Measurements from ENCODE around the gene TXNRD1.

Gene TXNRD1

DNA sequence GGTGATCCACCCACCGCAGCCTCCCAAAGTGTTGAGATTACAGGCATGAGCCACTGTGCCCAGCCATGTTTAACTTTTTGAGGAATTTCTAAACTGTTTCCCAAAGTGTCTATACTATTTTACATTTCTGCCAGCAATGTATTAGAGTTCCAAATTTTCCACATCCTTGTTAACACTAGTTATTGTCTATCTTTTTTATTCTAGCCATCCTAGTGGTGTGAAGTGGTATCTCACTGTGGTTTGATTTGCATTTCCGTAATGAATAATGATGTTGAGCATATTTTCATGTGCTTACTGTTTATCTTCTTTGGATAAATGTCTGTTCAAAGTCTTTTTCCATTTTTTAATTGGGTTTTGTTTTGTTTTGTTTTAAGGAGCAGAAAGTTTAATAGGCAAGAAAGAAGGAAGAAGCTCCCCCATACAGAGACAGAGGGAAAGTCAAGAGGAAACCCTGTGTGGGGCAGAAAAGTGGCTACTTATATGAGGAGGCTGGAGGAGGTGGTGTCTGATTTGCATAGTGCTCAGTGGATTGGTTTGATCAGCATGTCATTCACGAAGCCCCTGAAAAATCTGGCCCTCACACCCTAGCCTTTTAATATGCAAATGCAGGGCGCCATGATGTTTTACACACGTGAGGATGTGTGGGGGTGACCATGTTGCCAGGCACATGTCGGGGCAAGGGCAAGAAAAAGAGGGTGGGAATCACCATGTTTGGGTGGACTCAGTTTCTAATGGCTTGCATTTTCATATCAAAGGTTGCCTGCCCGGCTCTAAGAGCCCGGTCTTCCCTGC lies 14.9 kb downstream of the TXNRD1 start:
- DNase-seq (ENCODE audit: low spot score), result no peak

GRCh38 chr12:104232609-104233280 lies 17.2 kb downstream of the TXNRD1 start:
- H3K4me2 ChIP-seq (ENCODE audit: insufficient read depth, low read length, poor library complexity, severe bottlenecking), result no peak overlapping the region
- H3K9ac ChIP-seq (ENCODE audit: low read depth, low read length, poor library complexity), result no peak overlapping the region
- peaks cover 0 to 8% of the 10 kb centered on the region in 2 donors for H3K9me3 ChIP-seq (replicated peaks in 1 of 2; ENCODE audit: control insufficient read depth in 2 of 2, insufficient read depth in 1 of 2, low read depth in 1 of 2, low read length in 2 of 2)
- no peak overlapping the region for H2AK5ac ChIP-seq (ENCODE audit: low read depth, low read length)
- H3K4me1 ChIP-seq (ENCODE audit: control insufficient read depth in 2 of 2, insufficient read depth in 1 of 2, low read depth in 1 of 2, low read length in 2 of 2), result no peaks in the 10 kb centered on the region
- no peaks in the 10 kb centered on the region for H3K36me3 ChIP-seq (replicated peaks in 1 of 2; ENCODE audit: control insufficient read depth in 2 of 2, insufficient read depth in 2 of 2, low read length in 2 of 2)
- no peaks in the 10 kb centered on the region for H3K79me1 ChIP-seq (ENCODE audit: low read depth, low read length)
- no peak overlapping the region for H2BK120ac ChIP-seq (ENCODE audit: low read depth, low read length)
- no peak overlapping the region for H2BK12ac ChIP-seq (ENCODE audit: low read length)
- H3K27me3 ChIP-seq (ENCODE audit: control insufficient read depth in 3 of 3, insufficient read depth in 3 of 3, low read depth in 1 of 3, low read length in 3 of 3), result no peaks in the 10 kb centered on the region
- no peak overlapping the region for H3K27ac ChIP-seq (replicated peaks; ENCODE audit: low read length)
- no peak overlapping the region for H4K8ac ChIP-seq (ENCODE audit: low read depth, low read length)
- no peak overlapping the region for H2BK15ac ChIP-seq (ENCODE audit: low read length)
- H3K23ac ChIP-seq (ENCODE audit: low read depth, low read length, poor library complexity), result no peak overlapping the region
- no peak overlapping the region for H3K4ac ChIP-seq (ENCODE audit: low read length)
- H4K91ac ChIP-seq (ENCODE audit: low read depth, low read length, poor library complexity), result no peak overlapping the region
- H2BK5ac ChIP-seq (ENCODE audit: low read length), result no peak overlapping the region
- WGBS, 2 donors (ENCODE audit: extremely low coverage in 2 of 2, insufficient read length in 2 of 2, insufficient replicate concordance in 1 of 2), result no CpG with 5 or more reads among the region's 6 CpGs
- H2AFZ ChIP-seq (ENCODE audit: low read length), result no peak overlapping the region
- no peak for DNase-seq (ENCODE audit: low spot score)
- no peak overlapping the region for H3K14ac ChIP-seq (ENCODE audit: low read length)
- H3K18ac ChIP-seq (ENCODE audit: low read length), result no peak overlapping the region
- no peak overlapping the region for H3K4me3 ChIP-seq (ENCODE audit: low read length in 2 of 2)

More for the DNA sequence above, 14.9 kb downstream of the TXNRD1 start:
- H3K36me3 ChIP-seq (replicated peaks in 1 of 2; ENCODE audit: control insufficient read depth in 2 of 2, insufficient read depth in 2 of 2, low read length in 2 of 2), result no peaks in the 10 kb centered on the region
- no peak overlapping the region for H2BK5ac ChIP-seq (ENCODE audit: low read length)
- no peak overlapping the region for H4K8ac ChIP-seq (ENCODE audit: low read depth, low read length)
- no peaks in the 10 kb centered on the region for H3K79me1 ChIP-seq (ENCODE audit: low read depth, low read length)
- no peaks in the 10 kb centered on the region for H3K4me1 ChIP-seq (ENCODE audit: control insufficient read depth in 2 of 2, insufficient read depth in 1 of 2, low read depth in 1 of 2, low read length in 2 of 2)
- no peak overlapping the region for H3K27ac ChIP-seq (replicated peaks; ENCODE audit: low read length)
- no peak overlapping the region for H3K9ac ChIP-seq (ENCODE audit: low read depth, low read length, poor library complexity)
- H2BK12ac ChIP-seq (ENCODE audit: low read length), result no peak overlapping the region
- H2BK15ac ChIP-seq (ENCODE audit: low read length), result no peak overlapping the region
- no peak overlapping the region for H2BK120ac ChIP-seq (ENCODE audit: low read depth, low read length)
- no CpG with 5 or more reads among the region's 8 CpGs for WGBS, 2 donors (ENCODE audit: extremely low coverage in 2 of 2, insufficient read length in 2 of 2, insufficient replicate concordance in 1 of 2)
- no peak overlapping the region for H3K14ac ChIP-seq (ENCODE audit: low read length)
- no peak overlapping the region for H3K18ac ChIP-seq (ENCODE audit: low read length)
- H3K9me3 ChIP-seq (replicated peaks in 1 of 2; ENCODE audit: control insufficient read depth in 2 of 2, insufficient read depth in 1 of 2, low read depth in 1 of 2, low read length in 2 of 2), result peaks cover 0 to 8% of the 10 kb centered on the region in 2 donors
- no peak overlapping the region for H2AK5ac ChIP-seq (ENCODE audit: low read depth, low read length)
- H4K91ac ChIP-seq (ENCODE audit: low read depth, low read length, poor library complexity), result no peak overlapping the region
- peak overlapping the region; percentile 38 for H2AFZ ChIP-seq (ENCODE audit: low read length)
- H3K4me3 ChIP-seq (ENCODE audit: low read length in 2 of 2), result peak overlapping the region in 1 of 2 donors; percentile 35
- no peak overlapping the region for H3K4ac ChIP-seq (ENCODE audit: low read length)
- no peak overlapping the region for H3K23ac ChIP-seq (ENCODE audit: low read depth, low read length, poor library complexity)
- H3K4me2 ChIP-seq (ENCODE audit: insufficient read depth, low read length, poor library complexity, severe bottlenecking), result no peak overlapping the region
- H3K27me3 ChIP-seq (ENCODE audit: control insufficient read depth in 3 of 3, insufficient read depth in 3 of 3, low read depth in 1 of 3, low read length in 3 of 3), result no peaks in the 10 kb centered on the region

DNA sequence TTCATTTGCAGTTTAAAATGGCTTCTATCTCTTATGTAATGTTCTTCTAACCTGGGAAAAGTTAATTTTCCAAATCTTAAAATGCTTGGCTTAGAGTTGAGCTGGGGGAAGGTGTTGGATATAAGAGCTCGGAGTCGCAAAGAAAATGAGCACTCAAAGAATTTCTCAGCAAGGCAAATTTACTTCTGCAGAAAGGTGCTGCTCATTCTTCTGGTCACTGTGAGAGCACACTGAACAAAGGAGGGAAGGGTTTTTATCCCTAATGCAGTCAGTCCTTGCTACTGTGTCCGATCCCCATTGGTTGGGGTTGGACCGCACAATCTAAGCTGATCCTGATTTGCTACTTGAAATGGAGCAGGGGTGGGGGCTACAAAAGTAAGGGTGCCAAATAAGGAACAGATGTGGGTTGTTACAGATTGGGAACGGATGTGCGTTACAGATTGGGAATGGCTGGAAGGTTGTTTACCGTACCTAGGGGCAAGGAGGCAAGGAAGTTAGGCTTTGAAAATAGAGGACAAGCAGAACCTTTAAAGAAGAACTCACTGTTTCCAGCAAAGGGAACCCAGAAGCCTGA lies 19.4 kb downstream of the TXNRD1 start:
- Histone ChIP-seq H3K9me3 (replicated peaks in 1 of 2; ENCODE audit: control insufficient read depth in 2 of 2, insufficient read depth in 1 of 2, low read depth in 1 of 2, low read length in 2 of 2) (peaks cover 0 to 8% of the 10 kb centered on the region in 2 donors), H3K23ac (ENCODE audit: low read depth, low read length, poor library complexity) (no peak overlapping the region), H3K79me1 (ENCODE audit: low read depth, low read length) (no peaks in the 10 kb centered on the region), H2BK12ac (ENCODE audit: low read length) (no peak overlapping the region), H3K4ac (ENCODE audit: low read length) (no peak overlapping the region), H2BK120ac (ENCODE audit: low read depth, low read length) (no peak overlapping the region), H2AK5ac (ENCODE audit: low read depth, low read length) (no peak overlapping the region), H3K4me3 (ENCODE audit: low read length in 2 of 2) (no peak overlapping the region), H2BK15ac (ENCODE audit: low read length) (no peak overlapping the region), H3K4me2 (ENCODE audit: insufficient read depth, low read length, poor library complexity, severe bottlenecking) (no peak overlapping the region), H2BK5ac (ENCODE audit: low read length) (no peak overlapping the region), H3K27me3 (ENCODE audit: control insufficient read depth in 3 of 3, insufficient read depth in 3 of 3, low read depth in 1 of 3, low read length in 3 of 3) (no peaks in the 10 kb centered on the region), H2AFZ (ENCODE audit: low read length) (no peak overlapping the region), H4K8ac (ENCODE audit: low read depth, low read length) (no peak overlapping the region), H3K27ac (replicated peaks; ENCODE audit: low read length) (no peak overlapping the region), H3K18ac (ENCODE audit: low read length) (no peak overlapping the region), H3K36me3 (replicated peaks in 1 of 2; ENCODE audit: control insufficient read depth in 2 of 2, insufficient read depth in 2 of 2, low read length in 2 of 2) (no peaks in the 10 kb centered on the region), H3K14ac (ENCODE audit: low read length) (no peak overlapping the region), H4K91ac (ENCODE audit: low read depth, low read length, poor library complexity) (no peak overlapping the region), H3K9ac (ENCODE audit: low read depth, low read length, poor library complexity) (no peak overlapping the region), H3K4me1 (ENCODE audit: control insufficient read depth in 2 of 2, insufficient read depth in 1 of 2, low read depth in 1 of 2, low read length in 2 of 2) (no peaks in the 10 kb centered on the region)
- WGBS, 2 donors (ENCODE audit: extremely low coverage in 2 of 2, insufficient read length in 2 of 2, insufficient replicate concordance in 1 of 2), result no CpG with 5 or more reads among the region's 7 CpGs
- no peak for DNase-seq (ENCODE audit: low spot score)

DNA sequence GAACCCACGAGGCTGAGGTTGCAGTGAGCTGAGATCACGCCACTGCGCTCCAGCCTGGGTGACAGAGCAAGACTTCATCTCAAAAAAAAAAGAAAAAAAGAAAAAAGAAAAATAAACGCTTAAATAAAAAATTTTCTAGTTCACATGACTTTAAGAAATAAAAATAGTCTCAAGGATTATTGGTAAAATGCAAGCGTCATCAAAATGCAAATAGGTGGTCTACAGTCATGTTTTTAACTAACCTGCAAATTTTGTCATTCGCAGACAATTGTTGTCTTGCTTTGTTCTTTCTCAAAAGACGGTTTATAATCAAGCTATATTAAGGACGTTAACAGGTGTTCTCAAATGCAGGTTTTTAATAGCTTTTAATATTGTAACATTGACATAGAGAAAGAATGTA lies 22.4 kb downstream of the TXNRD1 start:
- Histone ChIP-seq H3K27ac (replicated peaks; ENCODE audit: low read length) (no peak overlapping the region), H2BK5ac (ENCODE audit: low read length) (no peak overlapping the region), H3K27me3 (ENCODE audit: control insufficient read depth in 3 of 3, insufficient read depth in 3 of 3, low read depth in 1 of 3, low read length in 3 of 3) (no peaks in the 10 kb centered on the region), H3K9me3 (replicated peaks in 1 of 2; ENCODE audit: control insufficient read depth in 2 of 2, insufficient read depth in 1 of 2, low read depth in 1 of 2, low read length in 2 of 2) (peaks cover 0 to 8% of the 10 kb centered on the region in 2 donors), H2BK12ac (ENCODE audit: low read length) (no peak overlapping the region), H3K4me1 (ENCODE audit: control insufficient read depth in 2 of 2, insufficient read depth in 1 of 2, low read depth in 1 of 2, low read length in 2 of 2) (no peaks in the 10 kb centered on the region), H2BK120ac (ENCODE audit: low read depth, low read length) (no peak overlapping the region), H3K9ac (ENCODE audit: low read depth, low read length, poor library complexity) (no peak overlapping the region), H2BK15ac (ENCODE audit: low read length) (no peak overlapping the region), H3K18ac (ENCODE audit: low read length) (no peak overlapping the region), H4K8ac (ENCODE audit: low read depth, low read length) (no peak overlapping the region), H3K4me2 (ENCODE audit: insufficient read depth, low read length, poor library complexity, severe bottlenecking) (no peak overlapping the region), H2AFZ (ENCODE audit: low read length) (no peak overlapping the region), H3K4ac (ENCODE audit: low read length) (no peak overlapping the region), H3K14ac (ENCODE audit: low read length) (no peak overlapping the region), H4K91ac (ENCODE audit: low read depth, low read length, poor library complexity) (no peak overlapping the region), H3K36me3 (replicated peaks in 1 of 2; ENCODE audit: control insufficient read depth in 2 of 2, insufficient read depth in 2 of 2, low read length in 2 of 2) (no peaks in the 10 kb centered on the region), H3K4me3 (ENCODE audit: low read length in 2 of 2) (no peak overlapping the region), H3K23ac (ENCODE audit: low read depth, low read length, poor library complexity) (no peak overlapping the region), H3K79me1 (ENCODE audit: low read depth, low read length) (no peaks in the 10 kb centered on the region), H2AK5ac (ENCODE audit: low read depth, low read length) (no peak overlapping the region)
- no CpG with 5 or more reads among the region's 8 CpGs for WGBS, 2 donors (ENCODE audit: extremely low coverage in 2 of 2, insufficient read length in 2 of 2, insufficient replicate concordance in 1 of 2)
- DNase-seq (ENCODE audit: low spot score), result no peak

Data from neuronal stem cell (in vitro differentiated cells).